IgD-negative memory B cell (primary cell): Measurements from ENCODE around the gene PC. TPM values are rescaled to one million over a fixed set of nuclear protein-coding genes. Genes with fewer than 3 reads are reported as not detected.

ENCODE experiments used
- H3K27ac Mint-ChIP-seq, 3 donors: one replicate each; pipeline ENCODE4 v1.8.0; 2020 to 2022; ENCODE audit warnings: mild to moderate bottlenecking in 3 of 3, mixed read lengths in 3 of 3, moderate library complexity in 1 of 3
- H3K27me3 Mint-ChIP-seq: one replicate; pipeline ENCODE4 v1.8.0; 2021; ENCODE audit warnings: mixed read lengths
- H3K36me3 Mint-ChIP-seq: one replicate; pipeline ENCODE4 v1.8.0; 2020; ENCODE audit warnings: mild to moderate bottlenecking, mixed read lengths
- H3K4me1 Mint-ChIP-seq, 3 donors: one replicate each; pipeline ENCODE4 v1.8.0; 2020 to 2022; ENCODE audit warnings: mixed read lengths in 3 of 3, mild to moderate bottlenecking in 1 of 3
- H3K4me3 Mint-ChIP-seq, 4 donors: one replicate each; pipeline ENCODE4 v1.8.0; 2020 to 2022; ENCODE audit warnings: mild to moderate bottlenecking in 4 of 4, mixed read lengths in 4 of 4, moderate library complexity in 3 of 4
- H3K9me3 Mint-ChIP-seq, 3 donors: one replicate each; pipeline ENCODE4 v1.8.0; 2020 to 2021; ENCODE audit warnings: mixed read lengths in 3 of 3, mild to moderate bottlenecking in 1 of 3
- polyA plus RNA-seq: library from polyadenylated mRNA; unstranded; fragments of 300-500 nt; fragmentation: Illumina TruSeq; gene quantifications from one replicate; pipeline ENCODE4 v1.2.3, GENCODE V29; 2021

Gene PC
- polyA plus RNA-seq, 1 donor from 2014 or later, result 1.3 TPM

GRCh38 chr11:66986178-66986545, 28.0 kb upstream of the PC start:
- peaks cover 7% of the 10 kb centered on the region for H3K36me3 Mint-ChIP-seq
- no peak overlapping the region for H3K27ac Mint-ChIP-seq
- H3K27me3 Mint-ChIP-seq, result peaks cover 27% of the 10 kb centered on the region
- peaks cover 0 to 2% (median 0%) of the 10 kb centered on the region in 3 donors for H3K4me1 Mint-ChIP-seq
- peak overlapping the region in 1 of 4 donors; percentile 55 for H3K4me3 Mint-ChIP-seq
- no peaks in the 10 kb centered on the region for H3K9me3 Mint-ChIP-seq

- Mint-ChIP-seq H3K4me3 (no peak overlapping the region), H3K4me1 (peaks cover 0 to 2% (median 0%) of the 10 kb centered on the region in 3 donors), H3K27ac (no peak overlapping the region), H3K36me3 (peaks cover 7% of the 10 kb centered on the region), H3K9me3 (no peaks in the 10 kb centered on the region), H3K27me3 (peaks cover 30% of the 10 kb centered on the region)
Measured at GRCh38 chr11:66985508-66986177, 27.5 kb upstream of the PC start.

- H3K4me1 Mint-ChIP-seq, result peaks cover 0 to 2% (median 0%) of the 10 kb centered on the region in 3 donors
- no peak overlapping the region for H3K4me3 Mint-ChIP-seq
- peaks cover 0 to 3% (median 0%) of the 10 kb centered on the region in 3 donors for H3K9me3 Mint-ChIP-seq
- H3K27me3 Mint-ChIP-seq, result peaks cover 23% of the 10 kb centered on the region
- H3K27ac Mint-ChIP-seq, result no peak overlapping the region
- H3K36me3 Mint-ChIP-seq, result peaks cover 7% of the 10 kb centered on the region
Measured at GRCh38 chr11:66983275-66983924, 25.2 kb upstream of the PC start.

- Mint-ChIP-seq H3K4me1 (no peaks in the 10 kb centered on the region), H3K27ac (no peak overlapping the region), H3K4me3 (no peak overlapping the region), H3K9me3 (peaks cover 0 to 3% (median 3%) of the 10 kb centered on the region in 3 donors), H3K36me3 (peaks cover 7% of the 10 kb centered on the region), H3K27me3 (peaks cover 16% of the 10 kb centered on the region)
Measured at GRCh38 chr11:66981976-66982578, 23.9 kb upstream of the PC start.

GRCh38 chr11:66979336-66979980, 21.3 kb upstream of the PC start:
- Mint-ChIP-seq H3K4me3 (no peak overlapping the region), H3K27ac (no peak overlapping the region), H3K27me3 (peaks cover 14% of the 10 kb centered on the region), H3K36me3 (peaks cover 5% of the 10 kb centered on the region), H3K9me3 (peaks cover 0 to 3% (median 3%) of the 10 kb centered on the region in 3 donors), H3K4me1 (no peaks in the 10 kb centered on the region)

GRCh38 chr11:66978717-66979116, 20.5 kb upstream of the PC start:
- Mint-ChIP-seq H3K4me1 (no peaks in the 10 kb centered on the region), H3K36me3 (peaks cover 5% of the 10 kb centered on the region), H3K27me3 (peaks cover 14% of the 10 kb centered on the region), H3K4me3 (no peak overlapping the region), H3K27ac (no peak overlapping the region), H3K9me3 (peaks cover 0 to 3% (median 3%) of the 10 kb centered on the region in 3 donors)

GRCh38 chr11:66978229-66978628, 20.0 kb upstream of the PC start:
- Mint-ChIP-seq H3K36me3 (peaks cover 4% of the 10 kb centered on the region), H3K4me3 (no peak overlapping the region), H3K27me3 (peaks cover 16% of the 10 kb centered on the region), H3K27ac (no peak overlapping the region), H3K4me1 (no peaks in the 10 kb centered on the region), H3K9me3 (peaks cover 0 to 3% (median 3%) of the 10 kb centered on the region in 3 donors)

- H3K27ac Mint-ChIP-seq, result no peak overlapping the region
- H3K4me3 Mint-ChIP-seq, result no peak overlapping the region
- H3K27me3 Mint-ChIP-seq, result peaks cover 9% of the 10 kb centered on the region
- H3K9me3 Mint-ChIP-seq, result peaks cover 0 to 3% (median 3%) of the 10 kb centered on the region in 3 donors
- H3K4me1 Mint-ChIP-seq, result no peaks in the 10 kb centered on the region
- no peaks in the 10 kb centered on the region for H3K36me3 Mint-ChIP-seq
Measured at GRCh38 chr11:66976925-66977324, 18.7 kb upstream of the PC start.

- peaks cover 0 to 3% (median 3%) of the 10 kb centered on the region in 3 donors for H3K9me3 Mint-ChIP-seq
- H3K27me3 Mint-ChIP-seq, result peaks cover 6% of the 10 kb centered on the region
- H3K4me3 Mint-ChIP-seq, result no peak overlapping the region
- H3K36me3 Mint-ChIP-seq, result peaks cover 2% of the 10 kb centered on the region
- H3K27ac Mint-ChIP-seq, result no peak overlapping the region
- no peaks in the 10 kb centered on the region for H3K4me1 Mint-ChIP-seq
Measured at GRCh38 chr11:66976028-66976467, 17.9 kb upstream of the PC start.

GRCh38 chr11:66975405-66976027, 17.3 kb upstream of the PC start:
- H3K9me3 Mint-ChIP-seq, result peaks cover 3 to 4% (median 3%) of the 10 kb centered on the region in 3 donors
- H3K27ac Mint-ChIP-seq, result no peak overlapping the region
- H3K36me3 Mint-ChIP-seq, result peaks cover 2% of the 10 kb centered on the region
- H3K27me3 Mint-ChIP-seq, result peaks cover 8% of the 10 kb centered on the region
- H3K4me3 Mint-ChIP-seq, result peak overlapping the region in 1 of 4 donors; percentile 51
- H3K4me1 Mint-ChIP-seq, result no peaks in the 10 kb centered on the region

- peaks cover 10% of the 10 kb centered on the region for H3K27me3 Mint-ChIP-seq
- no peak within 1 kb of the TSS for H3K27ac Mint-ChIP-seq
- H3K4me1 Mint-ChIP-seq, result no peaks in the 10 kb centered on the region
- peak within 1 kb of the TSS in 1 of 4 donors; percentile 51 for H3K4me3 Mint-ChIP-seq
- peaks cover 2% of the 10 kb centered on the region for H3K36me3 Mint-ChIP-seq
- H3K9me3 Mint-ChIP-seq, result peaks cover 3 to 6% (median 4%) of the 10 kb centered on the region in 3 donors
Measured at GRCh38 chr11:66974724-66975404, 16.7 kb upstream of the PC start, which contains the start of gene C11orf86. Gene C11orf86, plus strand, starts transcription at chr11:66975304. Its CDS starts 59 bp downstream, at chr11:66975363.

GRCh38 chr11:66973956-66974580, 15.9 kb upstream of the PC start:
- peaks cover 2% of the 10 kb centered on the region for H3K36me3 Mint-ChIP-seq
- peaks cover 10% of the 10 kb centered on the region for H3K27me3 Mint-ChIP-seq
- no peak overlapping the region for H3K4me3 Mint-ChIP-seq
- H3K9me3 Mint-ChIP-seq, result peaks cover 0 to 6% (median 4%) of the 10 kb centered on the region in 3 donors
- no peaks in the 10 kb centered on the region for H3K4me1 Mint-ChIP-seq
- no peak overlapping the region for H3K27ac Mint-ChIP-seq

- Mint-ChIP-seq H3K4me3 (no peak overlapping the region), H3K27ac (no peak overlapping the region), H3K4me1 (no peaks in the 10 kb centered on the region), H3K9me3 (peaks cover 0 to 6% (median 2%) of the 10 kb centered on the region in 3 donors), H3K27me3 (peaks cover 10% of the 10 kb centered on the region), H3K36me3 (peaks cover 2% of the 10 kb centered on the region)
Measured at GRCh38 chr11:66971488-66971887, 13.3 kb upstream of the PC start.
